ENCODE results near the gene MSL1. TPM values are rescaled to one million over a fixed set of nuclear protein-coding genes. Genes with fewer than 3 reads are reported as not detected.
"Not testable (repeated sequence)": the region's sequence is repeated elsewhere in the genome, so short reads cannot be mapped to it uniquely, and the experiment has no call there.

The MSL1 gene
- total and polyA plus RNA-seq, 9 donors = 81.7 to 124 (median 104) TPM

GRCh38 chr17:40129498-40129897, 7.7 kb downstream of the MSL1 start:
- no peak overlapping the region for H3K27ac ChIP-seq (ENCODE audit: low read length)
- 64% methylated on average over 2 of the region's 5 CpGs for WGBS (ENCODE audit: insufficient coverage)
- H3K4me3 ChIP-seq (ENCODE audit: low read length) = no peak overlapping the region

GRCh38 chr17:40130352-40131042, 8.7 kb downstream of the MSL1 start:
- H3K27me3 ChIP-seq (ENCODE audit: control insufficient read depth, insufficient read depth, low read length) = no peaks in the 10 kb centered on the region
- no peak overlapping the region for H3K4me3 ChIP-seq (ENCODE audit: low read length)
- no peak overlapping the region for H3K27ac ChIP-seq (ENCODE audit: low read length)
- H3K9me3 ChIP-seq (replicated peaks; ENCODE audit: control insufficient read depth, low read depth, low read length) = no peaks in the 10 kb centered on the region
- H3K4me1 ChIP-seq (ENCODE audit: control insufficient read depth, insufficient read depth, low read length) = no peaks in the 10 kb centered on the region
- DNase-seq = peak; percentile 68
- 100% methylated on average over 1 of the region's 7 CpGs for WGBS (ENCODE audit: insufficient coverage)
- peaks cover 86% of the 10 kb centered on the region for H3K36me3 ChIP-seq (ENCODE audit: control insufficient read depth, insufficient read depth, low read length)

More at GRCh38 chr17:40129498-40129897, 7.7 kb downstream of the MSL1 start:
- Histone ChIP-seq H3K9me3 (replicated peaks; ENCODE audit: control insufficient read depth, low read depth, low read length) (no peaks in the 10 kb centered on the region), H3K27me3 (ENCODE audit: control insufficient read depth, insufficient read depth, low read length) (no peaks in the 10 kb centered on the region), H3K36me3 (ENCODE audit: control insufficient read depth, insufficient read depth, low read length) (peaks cover 80% of the 10 kb centered on the region), H3K4me1 (ENCODE audit: control insufficient read depth, insufficient read depth, low read length) (peaks cover 3% of the 10 kb centered on the region)
- no peak for DNase-seq

DNA sequence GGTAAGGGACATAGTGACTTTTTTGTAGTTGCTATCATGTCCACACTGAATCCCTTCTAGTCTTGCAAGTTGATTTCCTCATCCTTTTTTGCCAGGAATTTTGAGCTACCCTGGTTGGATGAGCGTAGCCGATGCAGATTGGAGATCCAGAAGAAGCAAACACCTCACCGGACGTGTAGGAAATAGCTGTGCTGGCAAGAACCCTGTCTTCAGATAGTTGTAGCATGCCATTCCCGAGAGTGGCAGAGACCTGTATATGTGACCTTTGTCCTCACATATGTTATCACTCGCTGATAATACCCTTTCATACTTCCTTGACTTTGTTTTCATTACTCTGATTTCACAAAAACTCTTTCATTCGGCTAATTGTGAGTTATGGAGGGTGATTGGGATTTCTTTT, 12.4 kb downstream of the MSL1 start:
- 76% methylated on average over 4 of the region's 7 CpGs for WGBS (ENCODE audit: insufficient coverage)
- H3K9me3 ChIP-seq (replicated peaks; ENCODE audit: control insufficient read depth, low read depth, low read length) = no peaks in the 10 kb centered on the region
- no peak overlapping the region for H3K27ac ChIP-seq (ENCODE audit: low read length)
- H3K4me3 ChIP-seq (ENCODE audit: low read length) = no peak overlapping the region
- no peak for DNase-seq
- peaks cover 70% of the 10 kb centered on the region for H3K36me3 ChIP-seq (ENCODE audit: control insufficient read depth, insufficient read depth, low read length)
- no peaks in the 10 kb centered on the region for H3K27me3 ChIP-seq (ENCODE audit: control insufficient read depth, insufficient read depth, low read length)
- H3K4me1 ChIP-seq (ENCODE audit: control insufficient read depth, insufficient read depth, low read length) = no peaks in the 10 kb centered on the region

GRCh38 chr17:40135817-40136216, 14.0 kb downstream of the MSL1 start:
- Histone ChIP-seq H3K27ac (ENCODE audit: low read length) (no peak overlapping the region), H3K36me3 (ENCODE audit: control insufficient read depth, insufficient read depth, low read length) (peaks cover 54% of the 10 kb centered on the region), H3K27me3 (ENCODE audit: control insufficient read depth, insufficient read depth, low read length) (no peaks in the 10 kb centered on the region), H3K9me3 (replicated peaks; ENCODE audit: control insufficient read depth, low read depth, low read length) (no peaks in the 10 kb centered on the region), H3K4me1 (ENCODE audit: control insufficient read depth, insufficient read depth, low read length) (peaks cover 5% of the 10 kb centered on the region), H3K4me3 (ENCODE audit: low read length) (no peak overlapping the region)
- WGBS (ENCODE audit: insufficient coverage) = 100% methylated on average over 1 of the region's 3 CpGs
- peak; percentile 24 for DNase-seq

GRCh38 chr17:40139566-40140058, 17.8 kb downstream of the MSL1 start:
- Histone ChIP-seq H3K27ac (ENCODE audit: low read length) (peak overlapping the region; percentile 98), H3K9me3 (replicated peaks; ENCODE audit: control insufficient read depth, low read depth, low read length) (no peaks in the 10 kb centered on the region), H3K4me1 (ENCODE audit: control insufficient read depth, insufficient read depth, low read length) (peaks cover 5% of the 10 kb centered on the region), H3K27me3 (ENCODE audit: control insufficient read depth, insufficient read depth, low read length) (no peaks in the 10 kb centered on the region), H3K4me3 (ENCODE audit: low read length) (peak overlapping the region; percentile 79), H3K36me3 (ENCODE audit: control insufficient read depth, insufficient read depth, low read length) (peaks cover 43% of the 10 kb centered on the region)
- WGBS (ENCODE audit: insufficient coverage) = 15% methylated on average over 10 of the region's 14 CpGs
- peak; percentile 21 for DNase-seq

DNA sequence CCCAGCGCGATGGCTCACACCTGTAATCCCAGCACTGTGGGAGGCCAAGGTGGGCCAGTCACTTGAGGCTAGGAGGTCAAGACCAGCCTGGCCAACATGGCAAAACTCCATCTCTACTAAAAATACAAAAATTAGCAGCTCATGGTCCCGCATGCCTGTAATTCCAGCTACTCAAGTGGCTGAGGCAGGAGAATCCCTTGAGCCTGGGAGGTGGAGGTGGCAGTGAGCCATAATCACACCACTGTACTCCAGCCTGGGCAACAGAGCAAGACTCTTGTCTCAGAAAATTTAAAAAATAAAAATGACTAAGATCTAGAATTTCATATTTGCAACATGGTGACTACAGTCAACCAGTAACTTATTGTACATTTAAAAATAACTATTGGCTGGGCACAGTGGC, 21.4 kb downstream of the MSL1 start:
- H3K9me3 ChIP-seq (replicated peaks; ENCODE audit: control insufficient read depth, low read depth, low read length); H3K4me1 ChIP-seq (ENCODE audit: control insufficient read depth, insufficient read depth, low read length); H3K4me3 ChIP-seq (ENCODE audit: low read length); DNase-seq; H3K27me3 ChIP-seq (ENCODE audit: control insufficient read depth, insufficient read depth, low read length); H3K27ac ChIP-seq (ENCODE audit: low read length): not testable (repeated sequence)
- WGBS (ENCODE audit: insufficient coverage) = 90% methylated on average over 2 of the region's 3 CpGs
- H3K36me3 ChIP-seq (ENCODE audit: control insufficient read depth, insufficient read depth, low read length) = peaks cover 53% of the 10 kb centered on the region

DNA sequence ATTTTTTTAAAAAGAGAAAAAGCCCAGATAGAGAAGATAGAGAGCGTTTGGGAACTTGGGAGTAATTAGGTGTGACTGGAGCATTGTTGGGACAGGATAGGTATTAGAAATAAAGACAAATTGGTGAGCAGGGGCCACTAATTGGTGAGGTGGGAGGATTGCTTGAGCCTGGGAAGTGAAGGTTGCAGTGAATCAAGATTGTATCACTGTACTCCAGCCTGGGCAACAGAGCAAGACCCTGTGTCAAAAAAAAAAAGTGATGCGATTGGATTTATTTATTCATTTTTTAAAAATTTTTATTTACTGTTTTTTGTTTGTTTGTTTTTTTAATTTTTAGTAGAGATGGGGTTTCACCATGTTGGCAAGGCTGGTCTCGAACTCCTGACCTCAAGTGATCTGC, 23.7 kb downstream of the MSL1 start:
- Histone ChIP-seq H3K36me3 (ENCODE audit: control insufficient read depth, insufficient read depth, low read length) (peaks cover 72% of the 10 kb centered on the region), H3K27me3 (ENCODE audit: control insufficient read depth, insufficient read depth, low read length) (no peaks in the 10 kb centered on the region), H3K27ac (ENCODE audit: low read length) (no peak overlapping the region), H3K9me3 (replicated peaks; ENCODE audit: control insufficient read depth, low read depth, low read length) (no peaks in the 10 kb centered on the region), H3K4me1 (ENCODE audit: control insufficient read depth, insufficient read depth, low read length) (no peaks in the 10 kb centered on the region), H3K4me3 (ENCODE audit: low read length) (no peak overlapping the region)
- DNase-seq = no peak
- 92% methylated on average over 1 of the region's 3 CpGs for WGBS (ENCODE audit: insufficient coverage)

GRCh38 chr17:40148527-40148926, 26.8 kb downstream of the MSL1 start:
- H3K27ac ChIP-seq (ENCODE audit: low read length) = no peak overlapping the region
- peaks cover 74% of the 10 kb centered on the region for H3K36me3 ChIP-seq (ENCODE audit: control insufficient read depth, insufficient read depth, low read length)
- no peaks in the 10 kb centered on the region for H3K9me3 ChIP-seq (replicated peaks; ENCODE audit: control insufficient read depth, low read depth, low read length)
- no peak overlapping the region for H3K4me3 ChIP-seq (ENCODE audit: low read length)
- no peaks in the 10 kb centered on the region for H3K27me3 ChIP-seq (ENCODE audit: control insufficient read depth, insufficient read depth, low read length)
- 75% methylated on average over 1 of the region's 3 CpGs for WGBS (ENCODE audit: insufficient coverage)
- no peak for DNase-seq
- H3K4me1 ChIP-seq (ENCODE audit: control insufficient read depth, insufficient read depth, low read length) = no peaks in the 10 kb centered on the region

DNA sequence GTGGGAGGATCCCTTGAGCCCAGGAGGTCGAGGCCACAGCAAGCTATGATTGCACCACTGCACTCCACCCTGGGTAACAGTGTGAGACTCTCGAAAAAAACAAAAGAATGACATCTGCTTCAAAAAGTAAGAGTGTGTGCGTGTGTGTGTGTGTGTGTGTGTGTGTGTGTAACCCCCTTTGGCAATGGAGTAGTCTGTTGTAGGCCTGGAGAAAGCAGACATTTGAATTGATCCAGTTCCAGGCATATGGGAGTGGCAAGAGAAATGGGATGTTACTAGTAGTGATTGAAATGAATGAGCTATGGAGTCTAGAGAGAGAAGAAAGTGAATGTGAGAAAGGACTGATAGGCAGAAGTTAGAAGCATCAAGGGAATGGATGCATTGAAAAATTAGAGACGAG, 28.5 kb downstream of the MSL1 start:
- H3K36me3 ChIP-seq (ENCODE audit: control insufficient read depth, insufficient read depth, low read length) = peaks cover 68% of the 10 kb centered on the region
- 80% methylated on average over 4 of the region's 4 CpGs for WGBS (ENCODE audit: insufficient coverage)

DNA sequence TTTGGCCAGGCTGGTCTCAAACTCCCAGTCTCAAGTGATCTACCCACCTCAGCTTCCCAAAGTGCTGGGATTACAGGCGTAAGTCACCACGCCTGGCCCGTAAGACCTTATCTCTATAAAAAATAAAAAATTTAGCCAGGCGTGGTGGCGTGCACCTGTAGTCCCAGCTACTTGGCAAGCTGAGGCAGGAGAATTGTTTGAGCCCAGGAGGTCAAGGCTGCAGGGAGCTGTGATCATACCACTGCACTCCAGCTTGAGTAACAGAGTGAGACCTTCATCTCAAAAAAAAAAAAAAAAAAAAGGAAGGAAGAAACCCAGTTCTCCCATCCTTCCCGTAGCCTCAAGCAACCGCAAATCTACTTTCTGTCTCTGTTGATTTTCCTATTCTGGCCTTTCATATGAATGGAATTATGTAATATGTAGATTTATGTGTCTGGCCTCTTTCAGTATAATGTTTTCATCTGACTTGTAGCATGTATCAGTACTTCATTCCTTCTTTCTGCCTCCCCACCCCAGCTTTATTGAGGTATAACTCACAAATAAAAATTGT, 29.7 kb downstream of the MSL1 start:
- Histone ChIP-seq H3K27me3 (ENCODE audit: control insufficient read depth, insufficient read depth, low read length) (no peaks in the 10 kb centered on the region), H3K4me1 (ENCODE audit: control insufficient read depth, insufficient read depth, low read length) (no peaks in the 10 kb centered on the region), H3K27ac (ENCODE audit: low read length) (no peak overlapping the region), H3K9me3 (replicated peaks; ENCODE audit: control insufficient read depth, low read depth, low read length) (no peaks in the 10 kb centered on the region), H3K36me3 (ENCODE audit: control insufficient read depth, insufficient read depth, low read length) (peaks cover 61% of the 10 kb centered on the region), H3K4me3 (ENCODE audit: low read length) (no peak overlapping the region)
- DNase-seq = no peak
- WGBS (ENCODE audit: insufficient coverage) = no CpG with 5 or more reads among the region's 7 CpGs

More for the DNA sequence above, 28.5 kb downstream of the MSL1 start:
- Histone ChIP-seq H3K9me3 (replicated peaks; ENCODE audit: control insufficient read depth, low read depth, low read length) (no peaks in the 10 kb centered on the region), H3K27me3 (ENCODE audit: control insufficient read depth, insufficient read depth, low read length) (no peaks in the 10 kb centered on the region), H3K4me3 (ENCODE audit: low read length) (no peak overlapping the region), H3K4me1 (ENCODE audit: control insufficient read depth, insufficient read depth, low read length) (no peaks in the 10 kb centered on the region), H3K27ac (ENCODE audit: low read length) (no peak overlapping the region)
- DNase-seq = no peak
